Rectal smooth muscle tissue (tissue), 1 donor: ENCODE results near the gene AHRR.
"Not testable (repeated sequence)": the region's sequence is repeated elsewhere in the genome, so short reads cannot be mapped to it uniquely, and the experiment has no call there.

Source experiments
- H3K27ac ChIP-seq: one replicate; pipeline ENCODE4 v1.7.0; 2013; ENCODE audit warnings: low read depth, low read length, inconsistent platforms
- H3K27me3 ChIP-seq: one replicate; pipeline ENCODE4 v1.7.0; 2013; ENCODE audit warnings: low read length; ENCODE audit not compliant: control insufficient read depth, insufficient read depth
- H3K36me3 ChIP-seq: one replicate; pipeline ENCODE4 v1.7.0; 2013; ENCODE audit warnings: low read length; ENCODE audit not compliant: control insufficient read depth, insufficient read depth
- H3K4me1 ChIP-seq: one replicate; pipeline ENCODE4 v1.7.0; 2013; ENCODE audit warnings: low read length; ENCODE audit not compliant: control insufficient read depth, insufficient read depth
- H3K4me3 ChIP-seq: one replicate; pipeline ENCODE4 v1.7.0; 2013; ENCODE audit warnings: low read length
- H3K9ac ChIP-seq: one replicate; pipeline ENCODE4 v1.7.0; 2013; ENCODE audit warnings: low read length

The AHRR gene

GRCh38 chr5:297448-297847 lies 24.1 kb upstream of the AHRR start:
- not testable (repeated sequence) for H3K36me3 ChIP-seq, H3K4me1 ChIP-seq, H3K27ac ChIP-seq, H3K4me3 ChIP-seq, H3K9ac ChIP-seq, H3K27me3 ChIP-seq

DNA sequence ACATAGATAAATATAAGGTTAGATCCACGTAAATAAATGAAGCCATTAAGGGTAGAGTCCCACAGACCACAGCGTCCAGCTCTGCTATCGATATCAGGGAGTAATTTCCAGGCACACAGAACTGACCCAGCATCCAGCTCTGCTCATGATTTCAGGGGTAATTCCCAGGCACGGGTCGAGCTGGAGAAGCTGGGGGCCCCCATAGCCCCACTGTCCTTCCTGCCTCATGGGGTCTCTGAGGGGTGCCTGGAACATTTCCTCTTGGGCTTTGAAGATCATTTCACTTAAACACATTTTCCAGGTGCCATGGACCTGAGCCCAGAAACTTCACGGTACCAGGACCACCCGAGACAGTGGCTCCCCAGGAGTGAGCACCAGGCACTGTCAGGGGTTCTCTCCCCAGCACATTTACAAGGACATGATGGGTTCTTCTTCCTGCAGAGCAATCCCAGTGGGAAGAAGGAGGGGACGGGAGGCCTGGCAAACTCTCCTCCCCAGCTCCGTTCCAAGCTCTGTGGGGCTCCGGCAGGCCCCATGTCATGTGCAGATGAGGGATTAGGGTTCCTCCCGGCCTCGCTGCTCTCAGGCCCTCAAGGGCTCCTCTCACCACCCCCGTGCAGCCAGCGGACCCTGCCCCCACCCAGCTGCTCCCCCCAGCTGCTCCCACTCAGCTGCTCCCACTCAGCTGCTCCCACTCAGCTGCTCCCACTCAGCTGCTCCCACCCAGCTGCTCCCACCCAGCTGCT lies 23.4 kb upstream of the AHRR start:
- not testable (repeated sequence) for H3K36me3 ChIP-seq, H3K4me1 ChIP-seq, H3K27ac ChIP-seq, H3K27me3 ChIP-seq, H3K4me3 ChIP-seq, H3K9ac ChIP-seq

- Histone ChIP-seq H3K4me1 (no peaks in the 10 kb centered on the region), H3K4me3 (no peak overlapping the region), H3K27ac (no peak overlapping the region), H3K36me3 (no peaks in the 10 kb centered on the region), H3K9ac (no peak overlapping the region), H3K27me3 (no peaks in the 10 kb centered on the region)
These were observed 22.8 kb upstream of the AHRR start for GRCh38 chr5:298737-299125.

- H3K4me3 ChIP-seq, H3K9ac ChIP-seq, H3K36me3 ChIP-seq, H3K4me1 ChIP-seq, H3K27me3 ChIP-seq, H3K27ac ChIP-seq: not testable (repeated sequence)
These were observed 21.6 kb upstream of the AHRR start for GRCh38 chr5:299921-300320.

DNA sequence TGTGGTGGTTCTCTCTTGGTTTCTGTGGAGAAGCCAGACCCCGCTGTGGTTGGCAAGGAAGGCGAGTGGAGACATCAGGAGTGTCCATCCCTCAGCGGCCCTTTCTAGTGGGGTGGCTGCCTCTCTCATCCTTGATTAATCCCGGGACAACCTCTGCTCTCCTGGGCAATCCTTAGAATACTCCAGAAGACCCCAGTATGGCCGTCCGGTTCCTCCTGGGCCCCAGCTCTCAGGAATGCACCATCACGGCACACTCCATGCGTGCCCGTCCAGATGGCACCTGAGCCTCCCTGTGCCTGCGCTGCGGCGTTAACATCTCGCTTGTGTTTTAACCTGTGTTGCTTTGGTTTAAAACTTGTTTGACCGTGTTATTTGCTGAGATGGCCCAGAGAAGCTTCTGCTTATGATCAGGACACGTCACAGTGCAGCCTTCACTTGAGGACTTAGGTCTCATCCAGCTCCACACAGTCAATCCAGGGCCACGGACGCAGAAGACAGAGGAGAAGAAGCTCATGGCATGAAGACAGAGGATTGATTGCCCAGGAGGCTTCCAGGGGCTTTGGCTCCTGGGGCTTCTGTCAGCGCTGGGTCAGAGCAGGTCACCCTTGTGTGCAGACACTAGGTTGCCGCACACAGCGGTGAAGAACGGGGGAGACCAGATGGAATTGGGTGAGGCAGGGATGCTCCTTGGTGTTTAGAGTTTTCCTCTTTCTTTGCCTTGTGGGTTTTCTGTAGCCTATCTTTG lies 20.7 kb upstream of the AHRR start:
- H3K9ac ChIP-seq = not testable (repeated sequence)

GRCh38 chr5:302416-302815 lies 19.1 kb upstream of the AHRR start:
- not testable (repeated sequence) for H3K27ac ChIP-seq, H3K36me3 ChIP-seq, H3K27me3 ChIP-seq, H3K4me3 ChIP-seq, H3K4me1 ChIP-seq, H3K9ac ChIP-seq

More for the DNA sequence above, 20.7 kb upstream of the AHRR start:
- not testable (repeated sequence) for H3K4me3 ChIP-seq, H3K27me3 ChIP-seq, H3K36me3 ChIP-seq, H3K27ac ChIP-seq, H3K4me1 ChIP-seq

- H3K27ac ChIP-seq = no peak overlapping the region
- no peaks in the 10 kb centered on the region for H3K27me3 ChIP-seq
These were observed 18.5 kb upstream of the AHRR start for GRCh38 chr5:302966-303365.

DNA sequence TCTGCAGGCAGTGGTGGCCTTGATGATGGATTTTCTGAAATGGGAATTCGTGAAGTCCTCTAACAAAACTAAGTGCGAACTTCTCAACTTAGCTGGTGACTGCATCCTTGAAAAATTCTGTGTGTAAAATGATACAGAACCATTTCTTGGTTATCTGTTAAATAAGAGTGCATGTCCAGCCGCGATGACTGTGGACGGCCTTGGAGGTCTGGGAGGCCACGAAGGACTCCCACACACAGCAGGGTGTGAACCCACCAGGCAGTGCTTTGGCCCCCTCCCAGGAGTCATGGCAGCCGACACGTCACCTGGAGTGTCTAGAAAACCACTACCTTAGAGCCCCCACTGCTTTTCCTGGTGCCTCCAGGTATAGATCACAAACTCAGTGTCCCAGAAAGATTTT lies 17.8 kb upstream of the AHRR start:
- H3K36me3 ChIP-seq = peaks cover 12% of the 10 kb centered on the region
- H3K27ac ChIP-seq, H3K4me1 ChIP-seq, H3K9ac ChIP-seq, H3K27me3 ChIP-seq, H3K4me3 ChIP-seq: not testable (repeated sequence)

More at GRCh38 chr5:302966-303365, 18.5 kb upstream of the AHRR start:
- H3K9ac ChIP-seq = no peak overlapping the region
- H3K36me3 ChIP-seq = peaks cover 11% of the 10 kb centered on the region
- no peaks in the 10 kb centered on the region for H3K4me1 ChIP-seq
- no peak overlapping the region for H3K4me3 ChIP-seq

DNA sequence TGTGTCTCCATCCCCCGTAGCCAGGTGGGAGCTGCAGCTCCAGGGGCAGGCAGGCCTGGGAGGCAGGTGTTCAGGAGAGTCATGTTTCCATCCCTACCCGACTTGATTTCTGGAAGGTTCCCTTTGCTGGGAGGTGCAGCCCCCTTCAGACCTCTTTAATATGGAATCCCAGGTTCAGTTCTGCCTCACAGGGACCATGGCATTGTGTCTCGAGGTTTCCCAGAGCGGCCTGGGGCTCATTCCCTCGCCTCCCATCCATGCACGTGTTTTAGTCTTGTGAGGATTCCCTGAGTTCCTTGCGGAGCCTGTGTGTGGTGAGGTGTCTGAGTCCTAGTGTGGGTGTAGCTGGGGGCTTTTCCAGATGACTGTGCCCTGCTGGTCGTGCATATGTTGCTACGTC lies 16.5 kb upstream of the AHRR start:
- Histone ChIP-seq H3K9ac (no peak overlapping the region), H3K4me3 (no peak overlapping the region), H3K27ac (no peak overlapping the region), H3K36me3 (peaks cover 12% of the 10 kb centered on the region), H3K4me1 (peaks cover 7% of the 10 kb centered on the region), H3K27me3 (no peaks in the 10 kb centered on the region)

GRCh38 chr5:305459-305858 lies 16.1 kb upstream of the AHRR start:
- Histone ChIP-seq H3K4me3 (no peak overlapping the region), H3K27me3 (no peaks in the 10 kb centered on the region), H3K27ac (no peak overlapping the region), H3K4me1 (peaks cover 7% of the 10 kb centered on the region), H3K36me3 (peaks cover 12% of the 10 kb centered on the region), H3K9ac (no peak overlapping the region)

DNA sequence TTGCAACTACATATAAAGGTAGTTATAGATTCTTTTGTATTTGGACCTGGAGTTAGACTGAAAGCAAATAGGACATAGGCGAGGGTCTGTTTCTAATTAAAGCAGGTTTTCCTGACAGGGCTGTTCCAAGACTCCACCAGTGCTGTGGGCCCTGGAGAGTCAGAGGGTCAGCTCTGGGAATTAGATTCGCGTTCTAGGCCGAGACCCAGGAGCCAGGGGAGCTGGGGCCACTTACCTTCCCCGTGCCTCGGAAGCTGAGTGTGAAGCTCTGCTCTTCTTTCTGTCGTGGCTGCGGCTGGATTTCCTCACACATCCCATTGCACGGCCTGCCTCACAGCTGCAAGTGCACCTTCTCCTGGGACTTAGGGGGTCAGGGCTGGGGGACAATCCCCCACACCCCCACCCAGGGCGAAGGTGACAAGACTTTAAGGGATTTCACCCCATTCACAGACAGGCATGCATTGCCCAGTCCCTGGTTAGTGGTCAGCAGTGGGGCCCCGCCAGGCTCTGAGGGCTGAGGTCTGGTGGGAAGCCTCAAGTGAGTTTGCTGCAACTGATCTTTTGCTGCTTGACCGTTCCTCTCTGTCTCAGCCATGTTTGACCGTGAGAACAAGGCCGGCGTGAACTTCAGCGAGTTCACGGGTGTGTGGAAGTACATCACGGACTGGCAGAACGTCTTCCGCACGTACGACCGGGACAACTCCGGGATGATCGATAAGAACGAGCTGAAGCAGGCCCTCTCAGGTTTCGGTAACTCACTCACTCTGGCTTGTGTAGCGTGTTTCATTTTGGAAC lies 15.3 kb upstream of the AHRR start:
- H3K36me3 ChIP-seq = peaks cover 12% of the 10 kb centered on the region

GRCh38 chr5:307306-307705 lies 14.2 kb upstream of the AHRR start:
- Histone ChIP-seq H3K36me3 (peaks cover 12% of the 10 kb centered on the region), H3K4me1 (peaks cover 7% of the 10 kb centered on the region)

More for the DNA sequence above, 15.3 kb upstream of the AHRR start:
- peaks cover 7% of the 10 kb centered on the region for H3K4me1 ChIP-seq
- H3K27me3 ChIP-seq = no peaks in the 10 kb centered on the region
- H3K27ac ChIP-seq = no peak overlapping the region
- no peak overlapping the region for H3K9ac ChIP-seq
- no peak overlapping the region for H3K4me3 ChIP-seq

More at GRCh38 chr5:307306-307705, 14.2 kb upstream of the AHRR start:
- Histone ChIP-seq H3K4me3 (no peak overlapping the region), H3K27ac (no peak overlapping the region), H3K9ac (no peak overlapping the region), H3K27me3 (no peaks in the 10 kb centered on the region)
